Measurements from ENCODE around the gene SERPINA7.
A peak's percentile ranks its signal among the peaks of the same experiment; 100 is the strongest.

GRCh38 chrX:106007815-106008214, 30.7 kb downstream of the SERPINA7 start:
- TF ChIP-seq, protein P1, sequence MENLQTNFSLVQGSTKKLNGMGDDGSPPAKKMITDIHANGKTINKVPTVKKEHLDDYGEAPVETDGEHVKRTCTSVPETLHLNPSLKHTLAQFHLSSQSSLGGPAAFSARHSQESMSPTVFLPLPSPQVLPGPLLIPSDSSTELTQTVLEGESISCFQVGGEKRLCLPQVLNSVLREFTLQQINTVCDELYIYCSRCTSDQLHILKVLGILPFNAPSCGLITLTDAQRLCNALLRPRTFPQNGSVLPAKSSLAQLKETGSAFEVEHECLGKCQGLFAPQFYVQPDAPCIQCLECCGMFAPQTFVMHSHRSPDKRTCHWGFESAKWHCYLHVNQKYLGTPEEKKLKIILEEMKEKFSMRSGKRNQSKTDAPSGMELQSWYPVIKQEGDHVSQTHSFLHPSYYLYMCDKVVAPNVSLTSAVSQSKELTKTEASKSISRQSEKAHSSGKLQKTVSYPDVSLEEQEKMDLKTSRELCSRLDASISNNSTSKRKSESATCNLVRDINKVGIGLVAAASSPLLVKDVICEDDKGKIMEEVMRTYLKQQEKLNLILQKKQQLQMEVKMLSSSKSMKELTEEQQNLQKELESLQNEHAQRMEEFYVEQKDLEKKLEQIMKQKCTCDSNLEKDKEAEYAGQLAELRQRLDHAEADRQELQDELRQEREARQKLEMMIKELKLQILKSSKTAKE (CRISPR knock-in tag; IDR thresholded peaks at IDR 0.05; ENCODE audit: borderline replicate concordance), result peak; percentile 86
- TF ChIP-seq, protein P2, sequence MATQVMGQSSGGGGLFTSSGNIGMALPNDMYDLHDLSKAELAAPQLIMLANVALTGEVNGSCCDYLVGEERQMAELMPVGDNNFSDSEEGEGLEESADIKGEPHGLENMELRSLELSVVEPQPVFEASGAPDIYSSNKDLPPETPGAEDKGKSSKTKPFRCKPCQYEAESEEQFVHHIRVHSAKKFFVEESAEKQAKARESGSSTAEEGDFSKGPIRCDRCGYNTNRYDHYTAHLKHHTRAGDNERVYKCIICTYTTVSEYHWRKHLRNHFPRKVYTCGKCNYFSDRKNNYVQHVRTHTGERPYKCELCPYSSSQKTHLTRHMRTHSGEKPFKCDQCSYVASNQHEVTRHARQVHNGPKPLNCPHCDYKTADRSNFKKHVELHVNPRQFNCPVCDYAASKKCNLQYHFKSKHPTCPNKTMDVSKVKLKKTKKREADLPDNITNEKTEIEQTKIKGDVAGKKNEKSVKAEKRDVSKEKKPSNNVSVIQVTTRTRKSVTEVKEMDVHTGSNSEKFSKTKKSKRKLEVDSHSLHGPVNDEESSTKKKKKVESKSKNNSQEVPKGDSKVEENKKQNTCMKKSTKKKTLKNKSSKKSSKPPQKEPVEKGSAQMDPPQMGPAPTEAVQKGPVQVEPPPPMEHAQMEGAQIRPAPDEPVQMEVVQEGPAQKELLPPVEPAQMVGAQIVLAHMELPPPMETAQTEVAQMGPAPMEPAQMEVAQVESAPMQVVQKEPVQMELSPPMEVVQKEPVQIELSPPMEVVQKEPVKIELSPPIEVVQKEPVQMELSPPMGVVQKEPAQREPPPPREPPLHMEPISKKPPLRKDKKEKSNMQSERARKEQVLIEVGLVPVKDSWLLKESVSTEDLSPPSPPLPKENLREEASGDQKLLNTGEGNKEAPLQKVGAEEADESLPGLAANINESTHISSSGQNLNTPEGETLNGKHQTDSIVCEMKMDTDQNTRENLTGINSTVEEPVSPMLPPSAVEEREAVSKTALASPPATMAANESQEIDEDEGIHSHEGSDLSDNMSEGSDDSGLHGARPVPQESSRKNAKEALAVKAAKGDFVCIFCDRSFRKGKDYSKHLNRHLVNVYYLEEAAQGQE (IDR thresholded peaks at IDR 0.05; ENCODE audit: borderline replicate concordance in 1 of 2, low read depth in 1 of 2, low read length in 2 of 2), result no peak

Data from HepG2 (cell line).